ENCODE results near the gene ZFAND2B. TPM values are rescaled to one million over a fixed set of nuclear protein-coding genes. Genes with fewer than 3 reads are reported as not detected.
A peak's percentile ranks its signal among the peaks of the same experiment; 100 is the strongest.

ZFAND2B gene
- total RNA-seq, 1 experiment from 2014 or later: 16.4 TPM

DNA sequence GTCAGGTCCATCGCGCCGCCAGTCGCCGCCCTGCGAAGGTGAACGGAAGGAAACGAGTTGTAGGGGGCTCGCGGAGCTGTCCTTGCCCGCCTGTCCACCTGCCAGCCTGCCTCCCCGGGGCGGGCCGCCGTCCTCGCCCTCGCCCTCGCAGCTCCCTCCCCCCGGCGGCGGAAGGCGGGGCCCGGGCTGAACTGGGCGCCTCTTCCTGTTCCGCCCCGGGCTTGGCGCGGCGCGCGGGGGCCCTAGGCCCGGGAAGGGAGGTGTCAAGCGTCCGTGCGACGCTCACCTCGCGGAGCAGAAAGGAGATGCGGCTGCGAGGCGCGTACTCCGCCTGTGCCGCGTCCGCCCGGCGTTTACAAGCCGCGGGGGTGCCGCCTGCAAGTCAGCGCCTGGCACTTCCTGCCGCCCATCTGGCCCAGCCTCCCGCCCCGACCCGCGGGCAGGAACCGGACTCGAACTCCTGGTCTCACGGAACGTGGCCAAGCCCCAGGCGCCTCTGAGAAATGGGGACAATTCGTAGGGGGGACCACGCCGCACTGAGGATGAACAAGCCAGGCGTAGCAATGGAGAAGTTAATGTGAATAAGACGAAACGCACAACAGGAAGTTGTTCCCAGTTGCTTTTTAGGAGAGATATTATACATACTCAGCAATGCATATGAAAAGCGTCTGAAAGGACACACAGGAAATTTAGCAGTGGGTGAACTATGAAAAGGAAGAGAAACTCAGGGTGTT, 29.6 kb upstream of the ZFAND2B start, which contains the start of gene CNPPD1:
CNPPD1 (minus strand) TSS at position 108 of the 734 bp plus-strand sequence; CDS start at position 11, 97 bp downstream.
- peaks cover 13 to 22% of the 10 kb centered on the region in 2 experiments for H3K4me1 Mint-ChIP-seq

More for the DNA sequence above, 29.6 kb upstream of the ZFAND2B start, which contains the start of gene CNPPD1:
- H3K79me1 ChIP-seq (ENCODE audit: insufficient read depth, low read depth, low read length, poor library complexity, severe bottlenecking): peaks cover 3% of the 10 kb centered on the region
- peak within 1 kb of the TSS; percentile 78 for H3K27ac ChIP-seq (ENCODE audit: insufficient read length, low read depth, low read length)
- no peak within 1 kb of the TSS for H2BK20ac ChIP-seq (ENCODE audit: low read depth, low read length, poor library complexity, severe bottlenecking)
- H3K14ac ChIP-seq (ENCODE audit: insufficient read depth, low read length): no peak within 1 kb of the TSS
- H4K5ac ChIP-seq (ENCODE audit: insufficient read length, low read depth, low read length): no peak within 1 kb of the TSS
- peak within 1 kb of the TSS; percentile 99 for H3K4me2 ChIP-seq (ENCODE audit: insufficient read depth, insufficient read length, low read length)
- no peaks in the 10 kb centered on the region; the same call in 1 of the 2 replicates for H3K27me3 Mint-ChIP-seq (ENCODE audit: low read depth)
- peaks cover 20 to 49% (median 41%) of the 10 kb centered on the region in 3 experiments for H3K36me3 Mint-ChIP-seq (ENCODE audit: insufficient read depth in 1 of 3, low read depth in 3 of 3)
- peaks cover 20% of the 10 kb centered on the region for H3K23me2 ChIP-seq (ENCODE audit: insufficient read length, low read depth, low read length, poor library complexity, severe bottlenecking)
- no peak within 1 kb of the TSS for H2BK12ac ChIP-seq (ENCODE audit: insufficient read length, low read depth, low read length)
- no peaks in the 10 kb centered on the region for H3K9me3 ChIP-seq (ENCODE audit: control insufficient read depth, low read depth, low read length)
- no peak within 1 kb of the TSS for H3K18ac ChIP-seq (ENCODE audit: insufficient read length, low read depth, low read length)
- no peak within 1 kb of the TSS for H3K4ac ChIP-seq (ENCODE audit: low read depth, low read length)
- no peak within 1 kb of the TSS for H2BK5ac ChIP-seq (ENCODE audit: insufficient read length, low read length)
- H2BK15ac ChIP-seq (ENCODE audit: low read depth, low read length): no peak within 1 kb of the TSS
- no peak within 1 kb of the TSS for H3T11ph ChIP-seq (ENCODE audit: low read length)
- H3K23ac ChIP-seq (ENCODE audit: insufficient read length, low read depth, low read length): no peak within 1 kb of the TSS
- no peak within 1 kb of the TSS for H2AK5ac ChIP-seq (ENCODE audit: insufficient read length, low read length)
- no peak within 1 kb of the TSS for H3K56ac ChIP-seq (ENCODE audit: insufficient read length, low read depth, low read length)
- H3K4me3 Mint-ChIP-seq: peak within 1 kb of the TSS; percentile 90 to 93
- no peak within 1 kb of the TSS for H2BK120ac ChIP-seq (ENCODE audit: low read depth, low read length, poor library complexity, severe bottlenecking)
- 0 out of 2 replicates have a peak, but pooled peaks cover 3% of the 10 kb centered on the region for H3K4me1 ChIP-seq (ENCODE audit: insufficient read depth, low read length)
- H2AFZ ChIP-seq (ENCODE audit: low read length): no peak within 1 kb of the TSS
- TF ChIP-seq, protein P1, sequence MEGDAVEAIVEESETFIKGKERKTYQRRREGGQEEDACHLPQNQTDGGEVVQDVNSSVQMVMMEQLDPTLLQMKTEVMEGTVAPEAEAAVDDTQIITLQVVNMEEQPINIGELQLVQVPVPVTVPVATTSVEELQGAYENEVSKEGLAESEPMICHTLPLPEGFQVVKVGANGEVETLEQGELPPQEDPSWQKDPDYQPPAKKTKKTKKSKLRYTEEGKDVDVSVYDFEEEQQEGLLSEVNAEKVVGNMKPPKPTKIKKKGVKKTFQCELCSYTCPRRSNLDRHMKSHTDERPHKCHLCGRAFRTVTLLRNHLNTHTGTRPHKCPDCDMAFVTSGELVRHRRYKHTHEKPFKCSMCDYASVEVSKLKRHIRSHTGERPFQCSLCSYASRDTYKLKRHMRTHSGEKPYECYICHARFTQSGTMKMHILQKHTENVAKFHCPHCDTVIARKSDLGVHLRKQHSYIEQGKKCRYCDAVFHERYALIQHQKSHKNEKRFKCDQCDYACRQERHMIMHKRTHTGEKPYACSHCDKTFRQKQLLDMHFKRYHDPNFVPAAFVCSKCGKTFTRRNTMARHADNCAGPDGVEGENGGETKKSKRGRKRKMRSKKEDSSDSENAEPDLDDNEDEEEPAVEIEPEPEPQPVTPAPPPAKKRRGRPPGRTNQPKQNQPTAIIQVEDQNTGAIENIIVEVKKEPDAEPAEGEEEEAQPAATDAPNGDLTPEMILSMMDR (conservative IDR thresholded peaks at IDR 0.05): no peak; the same call in 1 of the 3 replicates
- no peak within 1 kb of the TSS for H4K8ac ChIP-seq (replicated peaks; ENCODE audit: insufficient read length, low read depth, low read length)
- H3K79me2 ChIP-seq (ENCODE audit: insufficient read depth, low read length): no peaks in the 10 kb centered on the region
- no peaks in the 10 kb centered on the region; a peak in 1 of 5 replicates for H3K9me3 Mint-ChIP-seq
- H3K27ac Mint-ChIP-seq: peak within 1 kb of the TSS; percentile 97 to 98 (median 97)
- no peak within 1 kb of the TSS for H4K91ac ChIP-seq (ENCODE audit: insufficient read length, low read depth, low read length)
- peak within 1 kb of the TSS; percentile 48 for H3K9ac ChIP-seq (ENCODE audit: extremely low read depth, insufficient read length, low read length)
- peak; percentile 86 for DNase-seq
- no CpG with 5 or more reads among the region's 69 CpGs for WGBS (ENCODE audit: extremely low coverage, insufficient read length, low lambda C conversion rate)
- no peaks in the 10 kb centered on the region for H4K20me1 ChIP-seq (ENCODE audit: control insufficient read depth, insufficient read depth, insufficient read length)
- no peaks in the 10 kb centered on the region for H3K27me3 ChIP-seq (ENCODE audit: insufficient read depth, low read length)
